AG10803 (cell line): ENCODE results near the gene BCAN.

Source experiments
- DNase-seq: peaks from one replicate; pipeline ENCODE4 v3.0.0; 2010; ENCODE audit warnings: low read depth
- H3K4me3 ChIP-seq: 2 replicates; pipeline ENCODE4 v1.5.1; 2011; ENCODE audit warnings: mild to moderate bottlenecking, low read length, control low read depth
- TF ChIP-seq, protein P1 (sequence below): conservative IDR thresholded peaks from 2 replicates; pipeline ENCODE4 v1.5.1; 2011; ENCODE audit warnings: mild to moderate bottlenecking, low read length, control low read depth, inconsistent platforms

The BCAN gene

GRCh38 chr1:156596426-156596825 is 45.5 kb upstream of the BCAN start:
- H3K4me3 ChIP-seq: no peak overlapping the region
- DNase-seq: no peak
- TF ChIP-seq, protein P1, sequence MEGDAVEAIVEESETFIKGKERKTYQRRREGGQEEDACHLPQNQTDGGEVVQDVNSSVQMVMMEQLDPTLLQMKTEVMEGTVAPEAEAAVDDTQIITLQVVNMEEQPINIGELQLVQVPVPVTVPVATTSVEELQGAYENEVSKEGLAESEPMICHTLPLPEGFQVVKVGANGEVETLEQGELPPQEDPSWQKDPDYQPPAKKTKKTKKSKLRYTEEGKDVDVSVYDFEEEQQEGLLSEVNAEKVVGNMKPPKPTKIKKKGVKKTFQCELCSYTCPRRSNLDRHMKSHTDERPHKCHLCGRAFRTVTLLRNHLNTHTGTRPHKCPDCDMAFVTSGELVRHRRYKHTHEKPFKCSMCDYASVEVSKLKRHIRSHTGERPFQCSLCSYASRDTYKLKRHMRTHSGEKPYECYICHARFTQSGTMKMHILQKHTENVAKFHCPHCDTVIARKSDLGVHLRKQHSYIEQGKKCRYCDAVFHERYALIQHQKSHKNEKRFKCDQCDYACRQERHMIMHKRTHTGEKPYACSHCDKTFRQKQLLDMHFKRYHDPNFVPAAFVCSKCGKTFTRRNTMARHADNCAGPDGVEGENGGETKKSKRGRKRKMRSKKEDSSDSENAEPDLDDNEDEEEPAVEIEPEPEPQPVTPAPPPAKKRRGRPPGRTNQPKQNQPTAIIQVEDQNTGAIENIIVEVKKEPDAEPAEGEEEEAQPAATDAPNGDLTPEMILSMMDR: no peak

- DNase-seq: no peak
- TF ChIP-seq, protein P1: no peak
- H3K4me3 ChIP-seq: no peak overlapping the region
These were observed 43.8 kb upstream of the BCAN start for GRCh38 chr1:156598125-156598524.

- TF ChIP-seq, protein P1: no peak
- no peak overlapping the region for H3K4me3 ChIP-seq
- DNase-seq: no peak
These were observed 43.0 kb upstream of the BCAN start for GRCh38 chr1:156598731-156599432.

GRCh38 chr1:156599811-156600210 is 42.1 kb upstream of the BCAN start:
- TF ChIP-seq, protein P1: no peak
- H3K4me3 ChIP-seq: no peak overlapping the region
- no peak for DNase-seq

- TF ChIP-seq, protein P1: no peak
- peak overlapping the region; percentile 90 for H3K4me3 ChIP-seq
- DNase-seq: no peak
These were observed 41.2 kb upstream of the BCAN start for GRCh38 chr1:156600733-156601121.

DNA sequence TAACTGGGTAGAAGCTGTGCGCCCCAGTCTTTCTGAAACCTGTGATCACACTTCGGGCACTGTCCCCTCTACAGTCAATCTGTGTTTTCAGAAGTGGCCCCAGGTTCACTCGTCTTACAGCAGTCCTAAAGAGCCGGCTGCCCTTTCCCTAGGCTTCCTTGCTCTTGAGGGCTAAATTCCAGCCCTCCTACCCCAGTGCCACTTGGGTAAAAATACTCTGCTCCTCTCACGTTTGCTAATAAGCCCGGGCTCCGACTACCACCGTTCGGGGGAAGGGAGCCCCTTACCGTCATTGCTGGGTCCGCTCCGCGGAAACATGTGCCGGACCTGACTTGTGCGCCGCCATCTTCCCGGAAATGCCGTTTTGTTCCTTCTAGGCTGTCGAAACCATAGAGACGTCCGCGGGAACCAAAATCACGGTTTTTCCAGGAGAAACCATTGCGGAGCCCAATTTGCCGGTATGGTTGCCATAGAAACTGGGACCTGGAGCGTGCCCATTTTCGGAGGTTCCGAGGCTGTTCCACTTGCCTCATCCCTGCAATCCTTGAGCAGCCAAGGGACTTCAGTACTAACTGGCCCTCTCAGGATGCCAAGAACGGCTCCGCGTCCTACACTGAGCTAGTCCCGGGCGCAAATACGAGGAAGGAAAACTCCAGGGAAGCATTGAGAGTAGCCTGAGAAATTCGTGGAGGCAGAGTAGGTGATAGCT is 40.6 kb upstream of the BCAN start, which contains the start of gene GPATCH4:
GPATCH4 (minus strand) TSS at position 358 of the 709 bp plus-strand sequence.
- TF ChIP-seq, protein P1: no peak
- H3K4me3 ChIP-seq: peak within 1 kb of the TSS; percentile 90
- peak; percentile 93 for DNase-seq

- TF ChIP-seq, protein P1: no peak
- H3K4me3 ChIP-seq: peak overlapping the region; percentile 90
These were observed 40.0 kb upstream of the BCAN start for GRCh38 chr1:156601892-156602291.

More at GRCh38 chr1:156601892-156602291, 40.0 kb upstream of the BCAN start:
- no peak for DNase-seq
